Measurements from ENCODE around the gene ERFL. TPM values are rescaled to one million over a fixed set of nuclear protein-coding genes. Genes with fewer than 3 reads are reported as not detected.
A peak's percentile ranks its signal among the peaks of the same experiment; 100 is the strongest.
"Not testable (repeated sequence)": the region's sequence is repeated elsewhere in the genome, so short reads cannot be mapped to it uniquely, and the experiment has no call there.

Gene ERFL
- polyA plus RNA-seq, 1 donor: 0.24 TPM

DNA sequence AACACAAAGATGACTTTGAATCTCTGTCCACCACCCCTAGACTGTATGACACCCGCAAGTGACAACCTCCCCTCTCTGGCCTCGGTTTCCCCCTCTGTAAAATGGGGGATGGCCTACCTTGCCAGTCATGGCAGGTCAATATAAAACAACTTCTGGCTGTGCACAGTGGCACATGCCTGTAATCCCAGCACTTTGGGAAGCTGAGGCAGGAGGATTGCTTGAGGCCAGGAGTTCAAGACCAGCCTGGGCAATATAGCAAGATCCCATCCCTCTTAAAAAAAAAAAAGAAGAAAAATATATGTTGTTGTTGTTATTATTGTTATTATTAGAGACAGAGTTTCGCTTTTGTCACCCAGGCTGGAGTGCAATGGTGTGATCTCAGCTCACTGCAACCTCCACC lies 52.3 kb downstream of the ERFL start:
- not testable (repeated sequence) for H3K27ac ChIP-seq (ENCODE audit: low read length); H3K4me3 ChIP-seq (ENCODE audit: low read length); H3K9me3 ChIP-seq (ENCODE audit: control insufficient read depth, low read depth, low read length); H3K4me1 ChIP-seq (ENCODE audit: control insufficient read depth, insufficient read depth, low read length); H3K27me3 ChIP-seq (ENCODE audit: control insufficient read depth, insufficient read depth, low read length); DNase-seq
- whole genome bisulfite sequencing (ENCODE audit: insufficient coverage, low lambda C conversion rate): no CpG with 5 or more reads among the region's 3 CpGs
- peaks cover 15% of the 10 kb centered on the region for H3K36me3 ChIP-seq (ENCODE audit: control insufficient read depth, insufficient read depth, low read length)

DNA sequence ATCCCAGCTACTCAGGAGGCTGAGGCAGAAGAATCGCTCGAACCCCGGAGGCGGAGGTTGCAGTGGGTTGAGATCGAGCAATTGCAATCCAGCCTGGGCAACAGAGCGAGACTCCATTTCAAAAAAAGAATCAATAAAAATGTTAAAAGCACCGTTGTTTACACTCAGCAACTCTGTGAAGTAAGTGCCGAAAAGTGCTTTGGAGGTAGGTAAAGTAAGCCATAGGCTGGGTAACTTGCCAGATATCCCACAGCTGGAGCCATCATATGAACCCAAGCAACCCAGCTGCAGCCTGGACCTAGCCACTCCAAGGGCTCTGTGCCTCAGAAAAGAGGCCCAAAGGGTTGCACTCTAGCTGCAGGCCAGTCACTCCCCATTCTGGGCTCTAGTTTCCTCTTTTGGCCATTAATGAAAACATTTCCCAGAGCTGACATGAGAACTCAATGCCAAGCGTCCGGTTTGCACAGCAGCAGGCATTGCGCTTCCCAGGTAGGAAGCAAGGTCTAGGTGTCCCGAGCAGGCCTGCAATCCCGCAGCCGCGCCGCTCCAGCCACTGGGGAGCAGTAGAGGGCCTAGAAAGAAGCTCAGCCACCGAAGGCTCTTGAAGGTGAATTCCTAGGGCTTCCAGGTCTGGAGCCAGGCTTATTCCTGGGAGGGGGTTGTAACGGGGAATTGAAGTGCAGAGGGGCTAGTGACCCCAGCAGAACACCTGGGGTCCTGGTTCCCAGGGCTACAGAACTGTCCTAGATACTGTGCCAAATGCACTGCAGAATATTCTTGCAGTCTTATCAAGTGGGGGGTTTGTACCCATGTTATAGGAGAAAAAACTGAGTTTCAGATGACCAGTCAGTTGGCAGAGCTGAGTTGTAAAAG lies 55.2 kb downstream of the ERFL start:
- peaks cover 15% of the 10 kb centered on the region for H3K4me1 ChIP-seq (ENCODE audit: control insufficient read depth, insufficient read depth, low read length)
- peak; percentile 57 to 76 for DNase-seq

DNA sequence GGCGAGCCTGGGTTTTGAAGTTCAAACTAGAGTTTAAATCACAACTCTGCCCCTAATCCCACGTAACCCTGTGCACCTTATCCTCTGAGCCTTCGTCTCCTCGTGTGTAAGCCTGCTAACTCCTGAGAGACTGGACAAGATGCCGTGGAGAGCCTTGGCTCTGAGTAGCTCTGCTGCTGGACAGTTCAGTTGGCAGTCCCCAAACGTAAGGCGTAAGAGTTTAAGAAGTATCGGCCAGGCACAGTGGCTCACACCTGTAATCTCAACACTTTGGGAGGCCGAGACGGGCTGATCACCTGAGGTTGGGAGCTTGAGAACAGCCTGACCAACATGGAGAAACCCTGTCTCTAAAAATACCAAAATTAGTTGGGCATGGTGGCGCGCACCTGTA lies 55.9 kb downstream of the ERFL start:
- DNase-seq: no peak
- peaks cover under 1% of the 10 kb centered on the region for H3K27me3 ChIP-seq (ENCODE audit: control insufficient read depth, insufficient read depth, low read length)
- H3K4me1 ChIP-seq (ENCODE audit: control insufficient read depth, insufficient read depth, low read length): peaks cover 17% of the 10 kb centered on the region
- peaks cover 45% of the 10 kb centered on the region for H3K36me3 ChIP-seq (ENCODE audit: control insufficient read depth, insufficient read depth, low read length)
- 93% methylated on average over 2 of the region's 12 CpGs for WGBS (ENCODE audit: insufficient coverage, low lambda C conversion rate)
- H3K9me3 ChIP-seq (ENCODE audit: control insufficient read depth, low read depth, low read length): no peaks in the 10 kb centered on the region
- H3K27ac ChIP-seq (ENCODE audit: low read length): no peak overlapping the region
- H3K4me3 ChIP-seq (ENCODE audit: low read length): no peak overlapping the region

More for the DNA sequence above, 55.2 kb downstream of the ERFL start:
- no peak overlapping the region for H3K4me3 ChIP-seq (ENCODE audit: low read length)
- H3K27me3 ChIP-seq (ENCODE audit: control insufficient read depth, insufficient read depth, low read length): peaks cover 6% of the 10 kb centered on the region
- no peaks in the 10 kb centered on the region for H3K9me3 ChIP-seq (ENCODE audit: control insufficient read depth, low read depth, low read length)
- WGBS (ENCODE audit: insufficient coverage, low lambda C conversion rate): no CpG with 5 or more reads among the region's 18 CpGs
- peaks cover 40% of the 10 kb centered on the region for H3K36me3 ChIP-seq (ENCODE audit: control insufficient read depth, insufficient read depth, low read length)
- no peak overlapping the region for H3K27ac ChIP-seq (ENCODE audit: low read length)

DNA sequence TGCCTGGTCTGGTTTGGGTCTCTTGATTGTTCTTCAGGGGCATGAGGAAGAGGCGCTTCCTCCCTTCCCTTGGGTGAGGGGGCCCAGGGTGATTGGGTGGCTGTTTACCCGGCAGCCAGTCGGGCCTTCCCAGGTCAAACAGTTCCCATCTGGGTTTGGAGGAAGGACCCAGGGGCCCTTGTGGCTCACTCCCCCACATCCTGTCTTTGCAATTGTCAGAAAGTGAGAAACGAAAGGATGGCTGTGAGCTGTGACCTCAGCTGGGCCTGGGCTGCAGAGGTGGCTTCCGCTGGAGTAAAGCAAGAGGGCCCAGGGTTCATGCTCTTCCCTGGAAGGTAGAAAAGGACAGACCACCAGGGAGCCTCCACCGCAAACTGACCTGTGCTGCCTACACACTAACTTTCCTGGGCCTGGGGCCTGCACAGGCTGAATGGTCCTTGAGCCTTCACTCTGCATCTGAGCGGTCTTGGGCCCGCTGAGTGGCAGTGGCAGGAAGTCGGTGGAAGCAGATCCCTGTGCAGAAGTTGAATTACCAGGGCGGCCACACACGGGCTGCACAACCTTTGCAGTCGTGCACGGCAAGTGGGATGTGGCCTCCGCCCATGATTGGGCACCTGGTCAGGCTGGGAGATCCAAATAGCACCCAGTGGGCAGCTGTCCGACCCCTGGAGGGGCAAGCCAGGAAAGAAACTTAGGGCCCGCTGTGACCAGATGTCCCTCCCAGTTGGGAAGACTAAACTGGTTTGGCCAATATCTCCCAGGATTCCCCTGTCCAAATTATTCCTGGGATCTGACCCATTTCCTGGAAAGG lies 56.5 kb downstream of the ERFL start:
- Histone ChIP-seq H3K27ac (ENCODE audit: low read length) (no peak overlapping the region), H3K4me1 (ENCODE audit: control insufficient read depth, insufficient read depth, low read length) (peaks cover 17% of the 10 kb centered on the region), H3K9me3 (ENCODE audit: control insufficient read depth, low read depth, low read length) (no peaks in the 10 kb centered on the region), H3K4me3 (ENCODE audit: low read length) (no peak overlapping the region), H3K27me3 (ENCODE audit: control insufficient read depth, insufficient read depth, low read length) (no peaks in the 10 kb centered on the region), H3K36me3 (ENCODE audit: control insufficient read depth, insufficient read depth, low read length) (peaks cover 49% of the 10 kb centered on the region)
- WGBS (ENCODE audit: insufficient coverage, low lambda C conversion rate): no CpG with 5 or more reads among the region's 16 CpGs
- DNase-seq: peak in 1 of 2 donors; percentile 39

DNA sequence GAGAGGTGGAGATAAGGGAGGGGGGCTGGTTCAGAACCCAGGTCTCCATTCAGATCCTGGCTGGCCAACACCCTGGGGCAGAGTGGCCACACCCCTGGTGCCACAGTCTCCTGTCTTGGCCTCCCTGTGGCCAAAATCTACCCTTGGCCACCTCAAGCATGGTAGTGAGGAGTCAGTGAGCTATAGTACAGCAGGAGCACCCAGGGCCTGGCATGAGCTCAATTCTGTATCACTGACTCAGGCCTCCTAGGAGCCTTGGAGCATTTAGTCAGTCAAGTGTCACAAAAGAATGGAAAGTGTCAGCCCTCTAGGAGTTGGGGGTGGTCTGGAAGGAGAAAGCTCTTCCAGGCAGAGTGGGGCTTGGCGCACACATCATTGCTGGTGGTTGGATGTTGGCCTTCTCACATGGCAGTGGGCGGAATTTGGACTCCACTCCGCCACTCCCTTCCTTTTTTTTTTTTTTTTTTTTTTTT lies 57.8 kb downstream of the ERFL start:
- Histone ChIP-seq H3K9me3 (ENCODE audit: control insufficient read depth, low read depth, low read length) (no peaks in the 10 kb centered on the region), H3K4me3 (ENCODE audit: low read length) (no peak overlapping the region), H3K36me3 (ENCODE audit: control insufficient read depth, insufficient read depth, low read length) (peaks cover 58% of the 10 kb centered on the region), H3K27me3 (ENCODE audit: control insufficient read depth, insufficient read depth, low read length) (no peaks in the 10 kb centered on the region), H3K27ac (ENCODE audit: low read length) (peak overlapping the region; percentile 10), H3K4me1 (ENCODE audit: control insufficient read depth, insufficient read depth, low read length) (peaks cover 17% of the 10 kb centered on the region)
- peak; percentile 60 to 77 for DNase-seq
- no CpG with 5 or more reads among the region's 3 CpGs for WGBS (ENCODE audit: insufficient coverage, low lambda C conversion rate)

DNA sequence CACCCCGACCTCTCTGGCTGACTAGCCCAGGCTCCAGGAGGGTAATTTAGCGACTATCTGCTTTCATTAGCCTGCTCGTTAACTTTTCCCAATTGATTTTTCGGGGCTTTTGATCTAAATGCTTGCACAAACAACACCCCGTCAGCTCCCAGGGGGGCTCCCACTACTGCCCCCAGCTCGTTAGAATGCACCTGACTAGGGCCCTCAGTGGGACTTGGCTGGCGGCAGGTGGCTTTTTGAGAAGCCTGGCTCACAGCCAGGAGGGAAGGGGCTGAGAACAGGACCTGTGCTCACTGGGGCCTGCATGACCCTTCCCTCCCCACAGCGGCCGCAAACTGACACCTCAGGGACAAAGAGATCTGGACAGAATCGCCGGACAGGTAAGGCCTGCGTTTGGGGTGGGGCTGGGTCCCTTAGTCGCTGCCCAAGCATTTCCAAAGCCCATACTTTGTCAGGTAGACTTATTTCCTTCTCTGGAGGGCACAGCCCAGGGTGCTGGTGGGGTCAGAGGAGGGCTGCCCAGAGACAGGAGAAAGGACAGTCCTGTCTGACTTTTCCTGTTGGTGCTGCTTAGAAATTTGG lies 58.8 kb downstream of the ERFL start:
- Histone ChIP-seq H3K4me3 (ENCODE audit: low read length) (no peak overlapping the region), H3K9me3 (ENCODE audit: control insufficient read depth, low read depth, low read length) (no peaks in the 10 kb centered on the region), H3K4me1 (ENCODE audit: control insufficient read depth, insufficient read depth, low read length) (peaks cover 17% of the 10 kb centered on the region), H3K27me3 (ENCODE audit: control insufficient read depth, insufficient read depth, low read length) (no peaks in the 10 kb centered on the region), H3K36me3 (ENCODE audit: control insufficient read depth, insufficient read depth, low read length) (peaks cover 67% of the 10 kb centered on the region), H3K27ac (ENCODE audit: low read length) (no peak overlapping the region)
- WGBS (ENCODE audit: insufficient coverage, low lambda C conversion rate): no CpG with 5 or more reads among the region's 13 CpGs
- peak in 1 of 2 donors; percentile 21 for DNase-seq

DNA sequence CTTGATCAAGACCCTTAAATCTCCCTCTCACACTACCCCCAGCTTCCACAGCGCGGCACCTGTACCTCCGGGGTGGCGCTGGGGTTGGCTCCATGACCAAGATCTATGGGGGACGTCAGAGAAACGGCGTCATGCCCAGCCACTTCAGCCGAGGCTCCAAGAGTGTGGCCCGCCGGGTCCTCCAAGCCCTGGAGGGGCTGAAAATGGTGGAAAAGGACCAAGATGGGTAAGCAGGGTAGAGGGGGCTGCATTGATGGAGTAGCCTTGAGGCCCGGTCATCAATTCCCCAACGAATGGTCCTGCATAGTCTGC lies 59.3 kb downstream of the ERFL start:
- H3K27me3 ChIP-seq (ENCODE audit: control insufficient read depth, insufficient read depth, low read length): no peaks in the 10 kb centered on the region
- WGBS (ENCODE audit: insufficient coverage, low lambda C conversion rate): no CpG with 5 or more reads among the region's 12 CpGs
- H3K4me1 ChIP-seq (ENCODE audit: control insufficient read depth, insufficient read depth, low read length): peaks cover 17% of the 10 kb centered on the region
- no peak overlapping the region for H3K4me3 ChIP-seq (ENCODE audit: low read length)
- H3K27ac ChIP-seq (ENCODE audit: low read length): no peak overlapping the region
- no peak for DNase-seq
- H3K36me3 ChIP-seq (ENCODE audit: control insufficient read depth, insufficient read depth, low read length): peaks cover 73% of the 10 kb centered on the region
- H3K9me3 ChIP-seq (ENCODE audit: control insufficient read depth, low read depth, low read length): no peaks in the 10 kb centered on the region

DNA sequence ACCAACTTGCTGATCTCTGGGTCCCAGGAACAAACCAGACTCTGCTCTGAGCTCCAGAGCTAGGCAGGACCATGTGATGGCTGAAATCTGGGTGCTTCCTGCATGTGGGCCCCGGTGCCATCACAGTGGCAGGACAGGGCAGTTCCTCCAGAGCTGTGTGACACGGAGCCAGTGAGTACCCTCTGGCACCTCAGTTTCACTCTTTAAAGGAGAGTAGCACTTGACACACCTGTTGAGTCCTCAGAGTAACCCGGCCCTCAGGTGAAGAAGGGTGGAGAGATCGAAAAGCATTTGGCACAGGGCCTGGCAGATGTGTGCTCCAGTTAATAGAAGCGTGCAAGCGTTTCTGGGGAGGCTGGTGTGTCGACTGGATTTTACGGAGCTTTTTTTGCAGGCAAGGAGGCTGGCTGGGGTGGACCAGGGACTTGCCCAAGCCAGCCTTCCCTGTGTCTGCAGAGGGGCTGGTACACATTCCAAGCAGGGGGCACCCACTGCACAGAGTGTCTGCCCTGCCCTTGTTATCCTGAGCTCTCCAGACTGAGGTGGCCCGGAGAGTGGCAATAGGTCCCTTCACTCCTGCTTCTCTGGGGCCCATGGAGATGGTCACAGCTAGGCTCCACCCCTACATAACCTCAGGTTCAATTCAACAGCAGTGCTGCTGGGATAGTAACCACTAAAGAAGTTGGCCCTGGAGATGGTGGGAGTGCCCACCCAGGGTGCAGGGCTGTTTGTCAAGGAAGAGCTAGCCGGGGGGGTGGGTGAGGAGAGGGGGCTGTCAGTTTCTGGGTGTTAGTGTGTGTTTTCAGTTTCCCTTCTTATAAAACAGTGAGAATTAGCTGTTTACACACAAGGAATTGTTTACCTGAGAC lies 59.9 kb downstream of the ERFL start:
- DNase-seq: peak in 1 of 2 donors; percentile 25
- no CpG with 5 or more reads among the region's 10 CpGs for WGBS (ENCODE audit: insufficient coverage, low lambda C conversion rate)

DNA sequence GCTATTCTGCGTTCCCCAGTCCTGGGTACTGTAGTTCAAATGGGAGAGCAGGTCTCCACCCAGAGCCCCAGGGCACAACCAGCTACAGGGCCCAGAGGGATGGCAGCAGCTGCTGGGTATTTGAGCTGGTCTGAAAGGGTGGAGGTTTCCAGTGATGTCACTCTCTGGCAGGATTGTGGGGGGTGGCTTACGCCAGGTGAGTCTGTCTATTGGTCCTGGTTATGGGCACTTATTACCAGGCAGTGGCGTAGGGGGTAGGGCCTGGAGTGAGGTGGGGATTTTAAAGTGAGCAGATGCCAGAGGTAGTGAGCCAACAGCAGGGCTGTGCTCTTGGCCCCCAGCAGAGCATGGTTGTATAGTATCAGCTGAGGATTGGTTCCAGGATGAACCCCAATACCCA lies 62.0 kb downstream of the ERFL start:
- no CpG with 5 or more reads among the region's 3 CpGs for WGBS (ENCODE audit: insufficient coverage, low lambda C conversion rate)
- Histone ChIP-seq H3K36me3 (ENCODE audit: control insufficient read depth, insufficient read depth, low read length) (peaks cover 87% of the 10 kb centered on the region), H3K4me3 (ENCODE audit: low read length) (no peak overlapping the region)

More for the DNA sequence above, 59.9 kb downstream of the ERFL start:
- H3K4me1 ChIP-seq (ENCODE audit: control insufficient read depth, insufficient read depth, low read length): peaks cover 18% of the 10 kb centered on the region
- no peak overlapping the region for H3K27ac ChIP-seq (ENCODE audit: low read length)
- H3K9me3 ChIP-seq (ENCODE audit: control insufficient read depth, low read depth, low read length): no peaks in the 10 kb centered on the region
- H3K4me3 ChIP-seq (ENCODE audit: low read length): no peak overlapping the region
- peaks cover 77% of the 10 kb centered on the region for H3K36me3 ChIP-seq (ENCODE audit: control insufficient read depth, insufficient read depth, low read length)
- no peaks in the 10 kb centered on the region for H3K27me3 ChIP-seq (ENCODE audit: control insufficient read depth, insufficient read depth, low read length)

More for the DNA sequence above, 62.0 kb downstream of the ERFL start:
- no peak for DNase-seq
- peaks cover 31% of the 10 kb centered on the region for H3K4me1 ChIP-seq (ENCODE audit: control insufficient read depth, insufficient read depth, low read length)
- no peaks in the 10 kb centered on the region for H3K27me3 ChIP-seq (ENCODE audit: control insufficient read depth, insufficient read depth, low read length)
- H3K9me3 ChIP-seq (ENCODE audit: control insufficient read depth, low read depth, low read length): no peaks in the 10 kb centered on the region
- H3K27ac ChIP-seq (ENCODE audit: low read length): no peak overlapping the region

Data from large intestine (tissue), 3 donors.